Mesenchymal stem cell (in vitro differentiated cells and primary cell): Measurements from ENCODE around the gene CAMTA1.

Experiments used
- DNase-seq: peaks from one replicate; pipeline ENCODE4 v3.0.0-alpha.2; 2013
- H2AFZ ChIP-seq: one replicate; pipeline ENCODE4 v1.6.1; 2013; ENCODE audit warnings: low read depth, mild to moderate bottlenecking, control low read depth, inconsistent platforms, low read length, moderate library complexity
- H2AK5ac ChIP-seq: 2 replicates; pipeline ENCODE4 v1.6.1; 2013; ENCODE audit warnings: low read length, moderate library complexity, mild to moderate bottlenecking, inconsistent platforms; ENCODE audit not compliant: severe bottlenecking
- H2BK120ac ChIP-seq: one replicate; pipeline ENCODE4 v1.6.1; 2013; ENCODE audit warnings: low read depth, mild to moderate bottlenecking, inconsistent platforms, low read length, moderate library complexity
- H2BK12ac ChIP-seq, 2 experiments: one replicate each; pipeline ENCODE4 v1.6.1; 2013; ENCODE audit warnings: inconsistent platforms in 2 of 2, low read length in 2 of 2, mild to moderate bottlenecking in 2 of 2, moderate library complexity in 2 of 2, control low read depth in 1 of 2
- H2BK15ac ChIP-seq: one replicate; pipeline ENCODE4 v1.6.1; 2013; ENCODE audit warnings: mild to moderate bottlenecking, low read depth, inconsistent platforms; ENCODE audit not compliant: poor library complexity, severe bottlenecking
- H2BK5ac ChIP-seq: 2 replicates; pipeline ENCODE4 v1.6.1; 2013; ENCODE audit warnings: low read depth, mild to moderate bottlenecking, low read length, control low read depth, inconsistent platforms; ENCODE audit not compliant: poor library complexity, severe bottlenecking
- H3K14ac ChIP-seq, 2 experiments: one replicate each; pipeline ENCODE4 v1.6.1; 2013; ENCODE audit warnings: inconsistent platforms in 2 of 2, low read length in 2 of 2, control low read depth in 1 of 2, mild to moderate bottlenecking in 1 of 2, moderate library complexity in 1 of 2
- H3K18ac ChIP-seq, 2 experiments: one replicate each; pipeline ENCODE4 v1.6.1; 2013; ENCODE audit warnings: inconsistent platforms in 2 of 2, low read length in 2 of 2, control low read depth in 1 of 2, low read depth in 1 of 2, mild to moderate bottlenecking in 1 of 2
- H3K23ac ChIP-seq, 2 experiments: one replicate each; pipeline ENCODE4 v1.6.1; 2013; ENCODE audit warnings: inconsistent platforms in 2 of 2, low read length in 2 of 2, mild to moderate bottlenecking in 2 of 2, moderate library complexity in 2 of 2, control low read depth in 1 of 2
- H3K27ac ChIP-seq: 2 replicates; pipeline ENCODE4 v1.5.1; 2013; ENCODE audit warnings: mild to moderate bottlenecking, moderate library complexity, low read length, control low read depth, inconsistent platforms; ENCODE audit not compliant: poor library complexity, severe bottlenecking
- H3K27me3 ChIP-seq, 2 experiments: 2 replicates each; pipeline versions ENCODE4 v1.6.1 to v1.7.0; 2013; ENCODE audit warnings: low read length in 2 of 2, mild to moderate bottlenecking in 2 of 2, moderate library complexity in 2 of 2, control low read depth in 1 of 2, inconsistent platforms in 1 of 2; ENCODE audit not compliant: control insufficient read depth in 1 of 2, insufficient read depth in 1 of 2
- H3K36me3 ChIP-seq, 2 experiments: 2 replicates each; pipeline versions ENCODE4 v1.6.1 to v1.7.0; 2013; ENCODE audit warnings: low read length in 2 of 2, control low read depth in 1 of 2, inconsistent platforms in 1 of 2, low read depth in 1 of 2, mild to moderate bottlenecking in 1 of 2; ENCODE audit not compliant: insufficient read depth in 2 of 2, control insufficient read depth in 1 of 2
- H3K4ac ChIP-seq, 2 experiments: one replicate each; pipeline ENCODE4 v1.6.1; 2013; ENCODE audit warnings: inconsistent platforms in 2 of 2, low read length in 2 of 2, mild to moderate bottlenecking in 2 of 2, moderate library complexity in 2 of 2, control low read depth in 1 of 2, low read depth in 1 of 2
- H3K4me1 ChIP-seq: 2 replicates; pipeline ENCODE4 v1.6.1; 2013; ENCODE audit warnings: low read depth, low read length, control low read depth; ENCODE audit not compliant: control insufficient read depth, insufficient read depth
- H3K4me2 ChIP-seq: 2 replicates; pipeline ENCODE4 v1.6.1; 2013; ENCODE audit warnings: low read length, mild to moderate bottlenecking, inconsistent platforms; ENCODE audit not compliant: poor library complexity, severe bottlenecking
- H3K4me3 ChIP-seq, 2 experiments: 2 replicates each; pipeline versions ENCODE4 v1.5.1 to v1.7.0; 2013; ENCODE audit warnings: low read length in 2 of 2, mild to moderate bottlenecking in 2 of 2, control low read depth in 1 of 2, low read depth in 1 of 2; ENCODE audit not compliant: insufficient read depth in 1 of 2
- H3K79me1 ChIP-seq: replicated peaks from 2 replicates; pipeline ENCODE4 v1.6.1; 2013; ENCODE audit warnings: mild to moderate bottlenecking, control low read depth, low read length, inconsistent platforms; ENCODE audit not compliant: poor library complexity, severe bottlenecking
- H3K9ac ChIP-seq: 2 replicates; pipeline ENCODE4 v1.7.0; 2013; ENCODE audit warnings: mild to moderate bottlenecking, low read length, moderate library complexity
- H3K9me3 ChIP-seq: 2 replicates; pipeline ENCODE4 v1.7.0; 2013; ENCODE audit warnings: mild to moderate bottlenecking, low read length; ENCODE audit not compliant: control insufficient read depth
- H4K8ac ChIP-seq: one replicate; pipeline ENCODE4 v1.6.1; 2013; ENCODE audit warnings: inconsistent platforms, mild to moderate bottlenecking, low read length, moderate library complexity
- H4K91ac ChIP-seq: one replicate; pipeline ENCODE4 v1.6.1; 2013; ENCODE audit warnings: mild to moderate bottlenecking, low read length, inconsistent platforms
- WGBS: methylation state at CpG from one replicate; pipeline ENCODE4 v1.1.7; 2013; ENCODE audit warnings: mixed read lengths; 5-methylcytosine and 5-hydroxymethylcytosine counted together

CAMTA1 gene

GRCh38 chr1:7448986-7449385 lies 663.7 kb downstream of the CAMTA1 start:
- Histone ChIP-seq H3K14ac (no peak overlapping the region), H4K8ac (no peak overlapping the region), H2BK15ac (peak overlapping the region; percentile 12), H3K27me3 (no peaks in the 10 kb centered on the region), H3K36me3 (no peaks in the 10 kb centered on the region), H2AFZ (no peak overlapping the region), H3K4me1 (peaks cover 5% of the 10 kb centered on the region), H3K9me3 (no peaks in the 10 kb centered on the region), H2BK12ac (no peak overlapping the region), H3K4me3 (no peak overlapping the region), H3K27ac (no peak overlapping the region), H3K23ac (no peak overlapping the region), H3K18ac (no peak overlapping the region), H4K91ac (no peak overlapping the region), H3K79me1 (no peaks in the 10 kb centered on the region), H2BK5ac (no peak overlapping the region), H3K4me2 (no peak overlapping the region), H2BK120ac (no peak overlapping the region), H3K9ac (no peak overlapping the region), H2AK5ac (no peak overlapping the region), H3K4ac (no peak overlapping the region)
- DNase-seq = no peak
- WGBS = 91% methylated on average over 10 of the region's 10 CpGs

DNA sequence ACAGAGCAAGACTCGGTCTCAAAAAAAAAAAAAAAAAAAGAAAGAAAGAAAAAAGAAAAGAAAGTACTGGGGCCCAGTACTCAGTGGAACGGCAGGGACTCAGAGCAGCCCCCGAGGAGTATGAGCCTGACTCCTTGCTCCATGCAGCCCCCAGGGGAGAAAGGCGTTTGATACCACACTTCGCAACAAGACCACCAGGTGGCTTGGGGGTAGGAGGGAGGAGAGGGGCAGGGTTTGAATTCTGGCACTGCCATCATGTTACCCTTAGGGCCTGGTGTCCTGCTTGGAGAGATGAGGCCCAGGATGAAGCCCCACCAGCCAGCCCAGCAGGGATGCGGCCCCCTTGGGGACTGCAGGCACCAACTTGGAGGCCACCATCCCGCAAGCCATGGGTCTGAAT lies 664.5 kb downstream of the CAMTA1 start:
- Histone ChIP-seq H3K4me1 (peaks cover 9% of the 10 kb centered on the region), H3K79me1 (no peaks in the 10 kb centered on the region), H2BK15ac (no peak overlapping the region), H2AK5ac (no peak overlapping the region), H3K9me3 (no peaks in the 10 kb centered on the region), H2BK12ac (no peak overlapping the region), H2BK120ac (no peak overlapping the region), H3K18ac (no peak overlapping the region), H3K4me2 (no peak overlapping the region), H2BK5ac (no peak overlapping the region), H4K8ac (no peak overlapping the region), H3K4me3 (no peak overlapping the region), H3K36me3 (no peaks in the 10 kb centered on the region), H3K4ac (no peak overlapping the region), H3K23ac (no peak overlapping the region), H3K9ac (no peak overlapping the region), H4K91ac (no peak overlapping the region), H2AFZ (no peak overlapping the region), H3K27ac (no peak overlapping the region), H3K14ac (no peak overlapping the region), H3K27me3 (no peaks in the 10 kb centered on the region)
- WGBS = 95% methylated on average over 7 of the region's 7 CpGs
- DNase-seq = no peak

- 82% methylated on average over 5 of the region's 5 CpGs for WGBS
- Histone ChIP-seq H2BK5ac (no peak overlapping the region), H2BK12ac (no peak overlapping the region), H4K8ac (no peak overlapping the region), H2BK15ac (no peak overlapping the region), H3K27ac (no peak overlapping the region), H2BK120ac (no peak overlapping the region), H3K4ac (no peak overlapping the region), H3K36me3 (no peaks in the 10 kb centered on the region), H3K9ac (no peak overlapping the region), H3K9me3 (no peaks in the 10 kb centered on the region), H3K4me1 (peaks cover 17% of the 10 kb centered on the region), H3K14ac (no peak overlapping the region), H2AK5ac (no peak overlapping the region), H4K91ac (no peak overlapping the region), H3K23ac (no peak overlapping the region), H3K79me1 (no peaks in the 10 kb centered on the region), H3K4me2 (no peak overlapping the region), H3K4me3 (no peak overlapping the region), H3K18ac (no peak overlapping the region), H2AFZ (no peak overlapping the region), H3K27me3 (peaks cover 0 to 1% of the 10 kb centered on the region in 2 experiments)
- DNase-seq = no peak
Measured at GRCh38 chr1:7450838-7451237, 665.6 kb downstream of the CAMTA1 start.

- no peak overlapping the region for H2BK120ac ChIP-seq
- no peak overlapping the region for H3K4ac ChIP-seq
- H3K14ac ChIP-seq = no peak overlapping the region
Measured at GRCh38 chr1:7453038-7453437, 667.8 kb downstream of the CAMTA1 start.

More at GRCh38 chr1:7453038-7453437, 667.8 kb downstream of the CAMTA1 start:
- Histone ChIP-seq H2AK5ac (no peak overlapping the region), H2BK5ac (no peak overlapping the region), H3K27me3 (peaks cover 0 to 10% of the 10 kb centered on the region in 2 experiments), H3K4me1 (peaks cover 24% of the 10 kb centered on the region), H3K23ac (no peak overlapping the region), H3K18ac (no peak overlapping the region), H3K4me2 (no peak overlapping the region), H3K9ac (no peak overlapping the region), H2AFZ (no peak overlapping the region), H4K8ac (no peak overlapping the region), H2BK15ac (no peak overlapping the region), H2BK12ac (no peak overlapping the region), H3K36me3 (no peaks in the 10 kb centered on the region), H4K91ac (no peak overlapping the region), H3K9me3 (no peaks in the 10 kb centered on the region), H3K27ac (no peak overlapping the region), H3K4me3 (no peak overlapping the region), H3K79me1 (no peaks in the 10 kb centered on the region)
- 75% methylated on average over 6 of the region's 6 CpGs for WGBS
- DNase-seq = no peak
